ENCODE results near the gene POU6F2. TPM values are rescaled to one million over a fixed set of nuclear protein-coding genes. Genes with fewer than 3 reads are reported as not detected.
A peak's percentile ranks its signal among the peaks of the same experiment; 100 is the strongest.
"Not testable (repeated sequence)": the region's sequence is repeated elsewhere in the genome, so short reads cannot be mapped to it uniquely, and the experiment has no call there.

The POU6F2 gene
- total RNA-seq, 2 donors from 2014 or later: 5.2 to 6.3 TPM

DNA sequence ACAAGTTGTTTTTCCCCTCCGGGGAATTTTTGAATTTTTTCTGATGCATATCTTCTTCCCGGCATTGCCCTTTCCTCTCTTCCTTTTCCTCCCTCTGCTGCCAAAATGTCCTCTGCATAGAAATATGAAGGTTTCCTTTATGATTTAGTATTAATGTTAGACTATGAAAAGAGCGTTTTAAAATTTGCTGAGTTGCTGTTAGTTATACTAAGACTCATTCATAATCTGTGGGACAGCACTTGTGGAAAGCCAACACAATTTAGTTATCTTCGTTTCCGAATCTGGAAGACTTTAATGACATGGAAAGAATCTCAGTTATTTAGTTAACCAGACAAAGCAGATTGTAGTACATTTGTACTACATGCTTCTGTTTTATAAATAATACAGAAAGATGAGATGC lies 25.0 kb downstream of the POU6F2 start:
- H3K4me1 ChIP-seq: no peaks in the 10 kb centered on the region
- WGBS, 2 donors: 43 to 62% methylated on average over 5 of the region's 5 CpGs
- ATAC-seq (no peak), DNase-seq (no peak)
- no peak overlapping the region for H3K27ac ChIP-seq
- no peak overlapping the region for H3K4me3 ChIP-seq
- TF ChIP-seq, protein P1, sequence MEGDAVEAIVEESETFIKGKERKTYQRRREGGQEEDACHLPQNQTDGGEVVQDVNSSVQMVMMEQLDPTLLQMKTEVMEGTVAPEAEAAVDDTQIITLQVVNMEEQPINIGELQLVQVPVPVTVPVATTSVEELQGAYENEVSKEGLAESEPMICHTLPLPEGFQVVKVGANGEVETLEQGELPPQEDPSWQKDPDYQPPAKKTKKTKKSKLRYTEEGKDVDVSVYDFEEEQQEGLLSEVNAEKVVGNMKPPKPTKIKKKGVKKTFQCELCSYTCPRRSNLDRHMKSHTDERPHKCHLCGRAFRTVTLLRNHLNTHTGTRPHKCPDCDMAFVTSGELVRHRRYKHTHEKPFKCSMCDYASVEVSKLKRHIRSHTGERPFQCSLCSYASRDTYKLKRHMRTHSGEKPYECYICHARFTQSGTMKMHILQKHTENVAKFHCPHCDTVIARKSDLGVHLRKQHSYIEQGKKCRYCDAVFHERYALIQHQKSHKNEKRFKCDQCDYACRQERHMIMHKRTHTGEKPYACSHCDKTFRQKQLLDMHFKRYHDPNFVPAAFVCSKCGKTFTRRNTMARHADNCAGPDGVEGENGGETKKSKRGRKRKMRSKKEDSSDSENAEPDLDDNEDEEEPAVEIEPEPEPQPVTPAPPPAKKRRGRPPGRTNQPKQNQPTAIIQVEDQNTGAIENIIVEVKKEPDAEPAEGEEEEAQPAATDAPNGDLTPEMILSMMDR (IDR thresholded peaks at IDR 0.05): no peak
- no peak for TF ChIP-seq POLR2A (IDR thresholded peaks at IDR 0.05)
- no peaks in the 10 kb centered on the region for H3K36me3 ChIP-seq (replicated peaks in 1 of 2; ENCODE audit: insufficient read depth in 1 of 2, low read depth in 2 of 2)
- H3K27me3 ChIP-seq: no peaks in the 10 kb centered on the region
- H3K9me3 ChIP-seq: no peaks in the 10 kb centered on the region
- intact Hi-C loops (cut with DNase I): no loop called here

DNA sequence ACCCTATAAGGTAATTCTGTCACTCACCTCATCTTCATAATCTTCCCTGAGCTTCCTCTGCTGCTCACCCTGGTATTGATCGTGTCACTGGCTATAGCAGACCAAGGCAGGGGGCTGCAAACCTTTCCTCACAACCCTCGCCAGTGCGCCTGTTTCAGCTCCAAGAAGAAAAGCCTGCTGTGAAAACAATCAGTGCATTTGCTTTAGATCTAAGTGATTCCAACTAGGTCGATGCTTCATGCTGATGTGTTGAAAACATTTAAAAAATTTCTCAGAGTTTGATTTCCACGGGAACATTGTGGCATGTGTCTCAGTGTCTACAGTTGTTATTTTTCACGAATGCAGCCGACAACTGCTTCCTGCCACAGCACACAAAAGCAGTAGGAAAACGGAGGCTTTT lies 27.3 kb downstream of the POU6F2 start:
- Histone ChIP-seq H3K4me1 (no peaks in the 10 kb centered on the region), H3K27me3 (no peaks in the 10 kb centered on the region), H3K27ac (peak overlapping the region in 1 of 4 donors; percentile 45), H3K36me3 (replicated peaks in 1 of 2; ENCODE audit: insufficient read depth in 1 of 2, low read depth in 2 of 2) (no peaks in the 10 kb centered on the region), H3K9me3 (no peaks in the 10 kb centered on the region), H3K4me3 (no peak overlapping the region)
- TF ChIP-seq POLR2A (IDR thresholded peaks at IDR 0.05): no peak
- TF ChIP-seq, protein P1 (IDR thresholded peaks at IDR 0.05): no peak
- intact Hi-C loops (cut with DNase I): no loop called here
- ATAC-seq: no peak
- WGBS, 2 donors: 17 to 26% methylated on average over 8 of the region's 8 CpGs
- no peak for DNase-seq

DNA sequence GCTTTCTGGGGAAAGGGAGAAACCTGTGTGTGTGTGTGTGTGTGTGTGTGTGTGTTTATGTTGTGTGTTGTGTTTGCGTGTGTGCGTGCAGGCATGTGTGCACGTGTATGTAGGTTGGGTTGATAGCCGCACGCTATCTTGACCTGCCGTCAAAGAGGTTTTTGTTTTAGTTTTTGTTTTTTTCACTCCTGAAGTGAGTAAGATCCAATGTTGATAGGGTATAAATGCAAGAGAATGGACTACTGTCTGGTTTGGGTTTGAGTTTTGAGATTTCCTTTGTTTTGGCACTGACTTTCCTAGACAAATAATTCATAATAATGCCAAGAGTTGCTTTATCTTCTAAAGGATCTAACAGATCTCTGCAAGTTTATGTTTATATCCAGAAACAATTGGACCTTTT lies 27.8 kb downstream of the POU6F2 start:
- intact Hi-C loops (cut with DNase I): no loop called here
- DNase-seq: no peak

DNA sequence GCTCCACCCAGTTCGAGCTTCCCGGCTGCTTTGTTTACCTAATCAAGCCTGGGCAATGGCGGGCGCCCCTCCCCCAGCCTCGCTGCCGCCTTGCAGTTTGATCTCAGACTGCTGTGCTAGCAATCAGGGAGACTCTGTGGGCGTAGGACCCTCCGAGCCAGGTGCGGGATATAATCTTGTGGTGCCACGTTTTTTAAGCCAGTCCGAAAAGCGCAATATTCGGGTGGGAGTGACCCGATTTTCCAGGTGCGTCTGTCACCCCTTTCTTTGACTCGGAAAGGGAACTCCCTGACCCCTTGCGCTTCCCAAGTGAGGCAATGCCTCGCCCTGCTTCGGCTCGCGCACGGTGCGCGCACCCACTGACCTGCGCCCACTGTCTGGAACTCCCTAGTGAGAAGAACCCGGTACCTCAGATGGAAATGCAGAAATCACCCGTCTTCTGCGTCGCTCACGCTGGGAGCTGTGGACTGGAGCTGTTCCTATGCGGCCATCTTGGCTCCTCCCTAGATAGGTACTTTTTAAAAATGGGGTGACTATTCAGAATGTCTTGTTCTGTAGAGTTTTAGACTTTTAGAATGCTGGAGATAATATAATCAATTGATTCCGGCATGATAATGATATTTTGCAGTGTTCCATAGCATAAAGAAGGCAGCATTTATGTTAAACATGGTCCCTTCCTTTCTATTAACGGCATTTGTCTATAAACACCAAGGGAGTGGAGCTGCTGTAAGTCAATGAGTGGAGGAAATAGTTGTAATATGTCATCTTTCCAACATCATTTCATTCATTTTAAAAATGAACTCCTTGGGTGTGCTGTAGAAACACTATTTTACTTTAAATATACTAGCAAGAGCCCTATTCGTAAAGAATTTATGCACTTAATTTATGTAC lies 35.6 kb downstream of the POU6F2 start:
- DNase-seq; H3K27me3 ChIP-seq; H3K4me3 ChIP-seq; H3K27ac ChIP-seq; H3K9me3 ChIP-seq; H3K36me3 ChIP-seq (replicated peaks in 1 of 2; ENCODE audit: insufficient read depth in 1 of 2, low read depth in 2 of 2); ATAC-seq; intact Hi-C loops (cut with DNase I); H3K4me1 ChIP-seq: not testable (repeated sequence)
- WGBS, 2 donors: 83 to 86% methylated on average over 29 to 32 of the region's 34 CpGs

More for the DNA sequence above, 27.8 kb downstream of the POU6F2 start:
- no peaks in the 10 kb centered on the region for H3K36me3 ChIP-seq (replicated peaks in 1 of 2; ENCODE audit: insufficient read depth in 1 of 2, low read depth in 2 of 2)
- H3K27me3 ChIP-seq: no peaks in the 10 kb centered on the region
- WGBS, 2 donors: 29% methylated on average over 6 of the region's 6 CpGs
- H3K27ac ChIP-seq: peak overlapping the region in 1 of 4 donors; percentile 45
- TF ChIP-seq, protein P1 (IDR thresholded peaks at IDR 0.05): no peak
- no peak for TF ChIP-seq POLR2A (IDR thresholded peaks at IDR 0.05)
- no peak overlapping the region for H3K4me3 ChIP-seq
- ATAC-seq: no peak
- no peaks in the 10 kb centered on the region for H3K4me1 ChIP-seq
- H3K9me3 ChIP-seq: no peaks in the 10 kb centered on the region

DNA sequence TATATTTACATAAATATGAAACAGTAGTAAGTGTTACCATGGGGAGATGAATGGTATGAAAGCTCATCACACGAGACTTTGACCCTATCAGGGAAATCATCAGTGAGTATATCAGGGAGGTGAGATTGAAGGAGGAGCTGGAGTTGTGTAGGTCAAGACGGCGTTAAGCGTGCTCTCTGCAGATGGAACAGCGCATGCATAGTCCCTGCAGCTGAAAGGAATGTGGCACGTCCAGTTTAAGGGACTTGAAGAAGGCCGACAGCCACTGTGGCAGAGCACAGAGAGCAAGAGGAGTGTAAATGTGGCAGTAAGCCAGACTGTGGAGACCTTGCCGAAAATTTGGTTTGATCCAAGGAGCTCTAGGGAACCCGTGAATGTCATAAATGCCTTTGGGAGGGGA lies 38.9 kb downstream of the POU6F2 start:
- intact Hi-C loops (cut with DNase I): no loop called here
- Histone ChIP-seq H3K27me3 (no peaks in the 10 kb centered on the region), H3K4me3 (no peak overlapping the region), H3K36me3 (replicated peaks in 1 of 2; ENCODE audit: insufficient read depth in 1 of 2, low read depth in 2 of 2) (no peaks in the 10 kb centered on the region), H3K9me3 (no peaks in the 10 kb centered on the region), H3K4me1 (peaks cover 4% of the 10 kb centered on the region), H3K27ac (no peak overlapping the region)
- DNase-seq (peak; percentile 15 to 38 (median 25)), ATAC-seq (peak; percentile 69)
- WGBS, 2 donors: 16% methylated on average over 9 of the region's 9 CpGs
- no peak for TF ChIP-seq POLR2A (IDR thresholded peaks at IDR 0.05)
- TF ChIP-seq, protein P1 (IDR thresholded peaks at IDR 0.05): no peak

Data from body of pancreas (tissue), 4 donors.